ENCODE data around the gene SELP. TPM values are rescaled to one million over a fixed set of nuclear protein-coding genes. Genes with fewer than 3 reads are reported as not detected.

SELP gene
- total and polyA plus RNA-seq, 2 of the 13 experiments (the other 11 are each of a cell fraction or from before 2014, with no cell fraction given) = 0.11 TPM; not detected in 1

DNA sequence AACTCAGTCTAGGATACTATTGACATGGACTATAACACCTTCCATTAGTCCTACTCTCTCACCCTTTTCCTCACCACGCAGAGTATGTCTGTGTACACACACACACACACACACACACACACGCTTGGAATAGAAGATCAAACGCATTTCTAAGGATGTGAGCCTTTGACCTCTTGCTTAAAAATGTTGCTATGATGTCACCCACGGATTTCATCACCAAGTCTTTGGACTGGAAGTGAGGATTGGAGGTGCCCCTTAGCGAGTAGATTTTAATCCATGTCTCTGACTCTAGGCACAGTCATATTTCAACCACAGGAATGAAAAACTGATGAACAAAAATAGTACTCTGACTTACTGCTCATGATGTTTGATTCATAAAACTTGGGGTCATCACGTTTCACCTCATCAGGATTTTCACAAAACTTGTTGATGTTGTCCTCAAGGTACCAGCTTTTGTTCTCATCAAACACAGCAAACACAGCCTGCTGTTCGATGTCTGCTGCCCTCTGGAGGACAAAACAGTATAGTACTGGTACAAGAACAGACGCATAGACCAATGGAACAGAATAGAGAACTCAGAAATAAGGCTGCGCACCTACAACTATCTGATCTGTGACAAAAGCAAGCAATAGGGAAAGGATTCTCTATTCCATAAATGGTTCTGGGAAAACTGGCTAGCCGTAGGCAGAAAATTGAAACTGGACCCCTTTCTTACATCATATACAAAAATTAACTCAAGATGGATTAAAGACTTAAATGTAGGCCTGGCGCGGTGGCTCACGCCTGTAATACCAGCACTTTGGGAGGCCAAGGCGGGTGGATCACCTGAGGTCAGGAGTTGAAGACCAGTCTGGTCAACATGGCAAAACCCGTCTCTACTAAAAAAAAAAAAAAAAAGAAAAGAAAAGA lies 83.6 kb downstream of the SELP start (continued):
- no peak for TF ChIP-seq ZNF101 (CRISPR knock-in tag; IDR thresholded peaks at IDR 0.05; ENCODE audit: borderline replicate concordance, low read depth)
- TF ChIP-seq MIER3 (CRISPR knock-in tag; IDR thresholded peaks at IDR 0.05; ENCODE audit: borderline replicate concordance) = no peak
- TF ChIP-seq ATF7 (IDR thresholded peaks at IDR 0.05) = peak; percentile 78
- TF ChIP-seq ATF7 (CRISPR knock-in tag; IDR thresholded peaks at IDR 0.05) = peak; percentile 60; the same call in 1 of the 2 replicates
- no peak for TF ChIP-seq RARG (CRISPR knock-in tag; IDR thresholded peaks at IDR 0.05; ENCODE audit: low read depth)
- no peak for TF ChIP-seq ZNF878 (CRISPR knock-in tag; IDR thresholded peaks at IDR 0.05)
- TF ChIP-seq ZMYM2 (CRISPR knock-in tag; IDR thresholded peaks at IDR 0.05) = 0 out of 2 replicates have a peak, but pooled peaks have one; percentile 52
- no peak for TF ChIP-seq KLF9 (CRISPR knock-in tag; IDR thresholded peaks at IDR 0.05; ENCODE audit: low read depth)
- TF ChIP-seq MYNN (CRISPR knock-in tag; IDR thresholded peaks at IDR 0.05; ENCODE audit: low read depth) = no peak
- TF ChIP-seq, protein P1, sequence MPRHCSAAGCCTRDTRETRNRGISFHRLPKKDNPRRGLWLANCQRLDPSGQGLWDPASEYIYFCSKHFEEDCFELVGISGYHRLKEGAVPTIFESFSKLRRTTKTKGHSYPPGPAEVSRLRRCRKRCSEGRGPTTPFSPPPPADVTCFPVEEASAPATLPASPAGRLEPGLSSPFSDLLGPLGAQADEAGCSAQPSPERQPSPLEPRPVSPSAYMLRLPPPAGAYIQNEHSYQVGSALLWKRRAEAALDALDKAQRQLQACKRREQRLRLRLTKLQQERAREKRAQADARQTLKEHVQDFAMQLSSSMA (CRISPR knock-in tag; IDR thresholded peaks at IDR 0.05) = no peak
- no peak for TF ChIP-seq SOX6 (IDR thresholded peaks at IDR 0.05)
- TF ChIP-seq SOX6 (CRISPR knock-in tag; IDR thresholded peaks at IDR 0.05) = peak; percentile 50; the same call in 1 of the 2 replicates
- TF ChIP-seq NR2C2 (CRISPR knock-in tag; IDR thresholded peaks at IDR 0.05; ENCODE audit: borderline replicate concordance) = peak; percentile 77
- no peak; the same call in 1 of the 2 replicates for TF ChIP-seq HNF4G (IDR thresholded peaks at IDR 0.05; ENCODE audit: borderline replicate concordance, low read depth, low read length)
- TF ChIP-seq HNF4G (CRISPR knock-in tag; IDR thresholded peaks at IDR 0.05; ENCODE audit: borderline replicate concordance, low read depth) = no peak
- TF ChIP-seq ZNF703 (CRISPR knock-in tag; IDR thresholded peaks at IDR 0.05; ENCODE audit: borderline replicate concordance) = no peak
- TF ChIP-seq NFKBIZ (CRISPR knock-in tag; IDR thresholded peaks at IDR 0.05) = no peak
- TF ChIP-seq SOX5 (CRISPR knock-in tag; IDR thresholded peaks at IDR 0.05; ENCODE audit: borderline replicate concordance) = peak; percentile 5; the same call in 1 of the 2 replicates
- TF ChIP-seq TAF15 (IDR thresholded peaks at IDR 0.05; ENCODE audit: low read depth, low read length, poor library complexity, severe bottlenecking) = no peak
- TF ChIP-seq JUND (CRISPR knock-in tag; IDR thresholded peaks at IDR 0.05) = 0 out of 2 replicates have a peak, but pooled peaks have one; percentile 38
- TF ChIP-seq, protein P2, sequence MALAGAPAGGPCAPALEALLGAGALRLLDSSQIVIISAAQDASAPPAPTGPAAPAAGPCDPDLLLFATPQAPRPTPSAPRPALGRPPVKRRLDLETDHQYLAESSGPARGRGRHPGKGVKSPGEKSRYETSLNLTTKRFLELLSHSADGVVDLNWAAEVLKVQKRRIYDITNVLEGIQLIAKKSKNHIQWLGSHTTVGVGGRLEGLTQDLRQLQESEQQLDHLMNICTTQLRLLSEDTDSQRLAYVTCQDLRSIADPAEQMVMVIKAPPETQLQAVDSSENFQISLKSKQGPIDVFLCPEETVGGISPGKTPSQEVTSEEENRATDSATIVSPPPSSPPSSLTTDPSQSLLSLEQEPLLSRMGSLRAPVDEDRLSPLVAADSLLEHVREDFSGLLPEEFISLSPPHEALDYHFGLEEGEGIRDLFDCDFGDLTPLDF (CRISPR knock-in tag; IDR thresholded peaks at IDR 0.05) = no peak
- peak; percentile 55 for TF ChIP-seq FOXP1 (IDR thresholded peaks at IDR 0.05)
- no peak for TF ChIP-seq FOXP1 (CRISPR knock-in tag; IDR thresholded peaks at IDR 0.05)
- no peak for TF ChIP-seq PAX8 (CRISPR knock-in tag; IDR thresholded peaks at IDR 0.05; ENCODE audit: borderline replicate concordance)
- TF ChIP-seq, protein P3, sequence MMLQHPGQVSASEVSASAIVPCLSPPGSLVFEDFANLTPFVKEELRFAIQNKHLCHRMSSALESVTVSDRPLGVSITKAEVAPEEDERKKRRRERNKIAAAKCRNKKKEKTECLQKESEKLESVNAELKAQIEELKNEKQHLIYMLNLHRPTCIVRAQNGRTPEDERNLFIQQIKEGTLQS (CRISPR knock-in tag; IDR thresholded peaks at IDR 0.05) = 0 out of 2 replicates have a peak, but pooled peaks have one; percentile 23
- TF ChIP-seq, protein P4, sequence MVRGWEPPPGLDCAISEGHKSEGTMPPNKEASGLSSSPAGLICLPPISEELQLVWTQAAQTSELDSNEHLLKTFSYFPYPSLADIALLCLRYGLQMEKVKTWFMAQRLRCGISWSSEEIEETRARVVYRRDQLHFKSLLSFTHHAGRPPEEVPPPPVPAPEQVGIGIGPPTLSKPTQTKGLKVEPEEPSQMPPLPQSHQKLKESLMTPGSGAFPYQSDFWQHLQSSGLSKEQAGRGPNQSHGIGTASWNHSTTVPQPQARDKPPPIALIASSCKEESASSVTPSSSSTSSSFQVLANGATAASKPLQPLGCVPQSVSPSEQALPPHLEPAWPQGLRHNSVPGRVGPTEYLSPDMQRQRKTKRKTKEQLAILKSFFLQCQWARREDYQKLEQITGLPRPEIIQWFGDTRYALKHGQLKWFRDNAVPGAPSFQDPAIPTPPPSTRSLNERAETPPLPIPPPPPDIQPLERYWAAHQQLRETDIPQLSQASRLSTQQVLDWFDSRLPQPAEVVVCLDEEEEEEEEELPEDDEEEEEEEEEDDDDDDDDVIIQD (CRISPR knock-in tag; IDR thresholded peaks at IDR 0.05; ENCODE audit: low read depth) = peak; percentile 33; the same call in 1 of the 2 replicates

Measured in HepG2 (cell line).